ENCODE results near the gene SNX3. TPM values are rescaled to one million over a fixed set of nuclear protein-coding genes. Genes with fewer than 3 reads are reported as not detected.

SNX3 gene
- total RNA-seq, 1 experiment from 2014 or later, result 104 TPM

DNA sequence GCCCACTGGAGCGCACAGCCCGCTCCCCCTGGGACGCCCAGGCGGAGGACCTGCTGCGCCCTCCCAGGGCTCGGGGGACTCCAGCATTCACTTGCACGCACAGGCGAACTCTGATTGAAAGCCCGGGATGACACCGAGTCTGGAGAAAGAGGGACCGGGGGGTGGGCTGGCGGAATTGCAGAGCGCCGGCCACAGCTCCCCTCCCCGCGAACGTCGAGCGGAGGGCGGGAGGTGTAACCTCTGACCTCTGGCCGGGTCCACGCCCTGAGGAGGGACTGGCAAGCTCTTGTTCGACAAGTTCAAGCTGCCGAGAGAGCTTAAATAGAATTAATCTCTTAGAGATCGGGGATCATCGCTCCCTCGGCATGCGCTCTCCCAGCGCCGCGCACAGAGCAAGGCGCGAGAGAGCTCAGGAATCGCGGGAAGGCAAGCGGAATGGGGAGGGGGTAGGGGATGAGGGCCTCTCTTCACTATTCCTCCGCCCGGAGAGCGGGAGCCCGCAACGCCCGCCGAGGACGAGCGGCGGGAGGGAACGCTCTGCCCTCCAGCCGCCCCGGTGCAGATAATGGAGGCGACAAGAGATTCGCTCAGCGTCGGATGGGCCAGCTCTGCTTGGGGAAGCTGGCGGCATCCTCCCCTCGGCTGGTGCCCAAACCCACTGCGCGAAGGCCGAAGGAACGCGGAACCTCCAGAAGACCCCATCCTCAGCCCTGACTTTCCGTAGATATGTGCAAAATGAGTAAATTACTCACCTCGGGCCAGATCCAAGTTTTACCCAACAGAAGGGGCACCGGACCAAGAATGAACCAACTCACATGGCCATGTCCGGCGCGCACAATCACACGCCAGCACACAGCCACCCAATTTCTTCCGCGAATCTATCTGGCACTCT, 95.8 kb downstream of the SNX3 start:
- no TSS peak for BruUV-seq (replicated peaks)
- H3K4me3 ChIP-seq (ENCODE audit: low read depth, low read length, poor library complexity, severe bottlenecking), result peak overlapping the region; percentile 36
- no peak overlapping the region for H3K27ac ChIP-seq (ENCODE audit: low read depth, low read length, poor library complexity, severe bottlenecking)
- intact Hi-C loops (cut with micrococcal nuclease; ENCODE audit: unreplicated experiment), result no loop called here
- POLR2A ChIA-PET (ENCODE audit: low non-redundant PET), result no interaction called here
- no peak for DNase-seq (ENCODE audit: low spot score)
- TF ChIP-seq, protein P1, sequence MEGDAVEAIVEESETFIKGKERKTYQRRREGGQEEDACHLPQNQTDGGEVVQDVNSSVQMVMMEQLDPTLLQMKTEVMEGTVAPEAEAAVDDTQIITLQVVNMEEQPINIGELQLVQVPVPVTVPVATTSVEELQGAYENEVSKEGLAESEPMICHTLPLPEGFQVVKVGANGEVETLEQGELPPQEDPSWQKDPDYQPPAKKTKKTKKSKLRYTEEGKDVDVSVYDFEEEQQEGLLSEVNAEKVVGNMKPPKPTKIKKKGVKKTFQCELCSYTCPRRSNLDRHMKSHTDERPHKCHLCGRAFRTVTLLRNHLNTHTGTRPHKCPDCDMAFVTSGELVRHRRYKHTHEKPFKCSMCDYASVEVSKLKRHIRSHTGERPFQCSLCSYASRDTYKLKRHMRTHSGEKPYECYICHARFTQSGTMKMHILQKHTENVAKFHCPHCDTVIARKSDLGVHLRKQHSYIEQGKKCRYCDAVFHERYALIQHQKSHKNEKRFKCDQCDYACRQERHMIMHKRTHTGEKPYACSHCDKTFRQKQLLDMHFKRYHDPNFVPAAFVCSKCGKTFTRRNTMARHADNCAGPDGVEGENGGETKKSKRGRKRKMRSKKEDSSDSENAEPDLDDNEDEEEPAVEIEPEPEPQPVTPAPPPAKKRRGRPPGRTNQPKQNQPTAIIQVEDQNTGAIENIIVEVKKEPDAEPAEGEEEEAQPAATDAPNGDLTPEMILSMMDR (conservative IDR thresholded peaks at IDR 0.05; ENCODE audit: low read depth, low read length), result no peak
- peak; percentile 94 for TF ChIP-seq EZH2 (IDR thresholded peaks at IDR 0.05; ENCODE audit: borderline replicate concordance, low read depth, low read length, poor library complexity, severe bottlenecking)
- CTCF ChIA-PET, result interaction anchor here (0.6 kb wide), 1 partner anchor 346 kb away, joined by 3 read pairs; no protein-coding TSS in a partner anchor
- peaks cover 100% of the 10 kb centered on the region for H3K27me3 ChIP-seq (replicated peaks; ENCODE audit: insufficient read depth, low read depth, low read length, poor library complexity)
- no peaks in the 10 kb centered on the region for H3K36me3 ChIP-seq (ENCODE audit: insufficient read depth, low read length, poor library complexity, severe bottlenecking)
- peaks cover 26% of the 10 kb centered on the region for H3K4me1 ChIP-seq (ENCODE audit: insufficient read depth, low read length, poor library complexity, severe bottlenecking)
- no peaks in the 10 kb centered on the region for H3K9me3 ChIP-seq (ENCODE audit: low read depth, low read length, poor library complexity, severe bottlenecking)

DNA sequence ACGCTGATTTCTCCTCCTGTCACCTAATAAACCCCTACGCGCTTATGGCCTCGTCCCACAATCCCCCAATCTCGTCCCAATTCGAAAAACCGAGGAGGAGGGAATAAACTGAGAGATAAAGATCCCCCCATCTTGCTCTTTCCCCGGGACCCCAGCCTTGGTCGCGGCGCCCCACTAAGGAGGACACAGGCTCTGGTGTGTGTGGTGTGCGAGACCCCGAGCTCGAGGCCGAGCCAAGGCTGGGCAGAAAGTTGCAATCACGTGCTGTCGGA, 96.4 kb downstream of the SNX3 start:
- DNase-seq (ENCODE audit: low spot score), result no peak
- TF ChIP-seq EZH2 (IDR thresholded peaks at IDR 0.05; ENCODE audit: borderline replicate concordance, low read depth, low read length, poor library complexity, severe bottlenecking), result no peak
- TF ChIP-seq, protein P1 (conservative IDR thresholded peaks at IDR 0.05; ENCODE audit: low read depth, low read length), result no peak
- Histone ChIP-seq H3K4me3 (ENCODE audit: low read depth, low read length, poor library complexity, severe bottlenecking) (peak overlapping the region; percentile 36), H3K27me3 (replicated peaks; ENCODE audit: insufficient read depth, low read depth, low read length, poor library complexity) (peaks cover 100% of the 10 kb centered on the region), H3K9me3 (ENCODE audit: low read depth, low read length, poor library complexity, severe bottlenecking) (no peaks in the 10 kb centered on the region), H3K36me3 (ENCODE audit: insufficient read depth, low read length, poor library complexity, severe bottlenecking) (no peaks in the 10 kb centered on the region), H3K27ac (ENCODE audit: low read depth, low read length, poor library complexity, severe bottlenecking) (no peak overlapping the region), H3K4me1 (ENCODE audit: insufficient read depth, low read length, poor library complexity, severe bottlenecking) (peaks cover 26% of the 10 kb centered on the region)
- no TSS peak for BruUV-seq (replicated peaks)
- ChIA-PET POLR2A (ENCODE audit: low non-redundant PET) (no interaction called here), CTCF (no interaction called here)
- intact Hi-C loops (cut with micrococcal nuclease; ENCODE audit: unreplicated experiment), result no loop called here

DNA sequence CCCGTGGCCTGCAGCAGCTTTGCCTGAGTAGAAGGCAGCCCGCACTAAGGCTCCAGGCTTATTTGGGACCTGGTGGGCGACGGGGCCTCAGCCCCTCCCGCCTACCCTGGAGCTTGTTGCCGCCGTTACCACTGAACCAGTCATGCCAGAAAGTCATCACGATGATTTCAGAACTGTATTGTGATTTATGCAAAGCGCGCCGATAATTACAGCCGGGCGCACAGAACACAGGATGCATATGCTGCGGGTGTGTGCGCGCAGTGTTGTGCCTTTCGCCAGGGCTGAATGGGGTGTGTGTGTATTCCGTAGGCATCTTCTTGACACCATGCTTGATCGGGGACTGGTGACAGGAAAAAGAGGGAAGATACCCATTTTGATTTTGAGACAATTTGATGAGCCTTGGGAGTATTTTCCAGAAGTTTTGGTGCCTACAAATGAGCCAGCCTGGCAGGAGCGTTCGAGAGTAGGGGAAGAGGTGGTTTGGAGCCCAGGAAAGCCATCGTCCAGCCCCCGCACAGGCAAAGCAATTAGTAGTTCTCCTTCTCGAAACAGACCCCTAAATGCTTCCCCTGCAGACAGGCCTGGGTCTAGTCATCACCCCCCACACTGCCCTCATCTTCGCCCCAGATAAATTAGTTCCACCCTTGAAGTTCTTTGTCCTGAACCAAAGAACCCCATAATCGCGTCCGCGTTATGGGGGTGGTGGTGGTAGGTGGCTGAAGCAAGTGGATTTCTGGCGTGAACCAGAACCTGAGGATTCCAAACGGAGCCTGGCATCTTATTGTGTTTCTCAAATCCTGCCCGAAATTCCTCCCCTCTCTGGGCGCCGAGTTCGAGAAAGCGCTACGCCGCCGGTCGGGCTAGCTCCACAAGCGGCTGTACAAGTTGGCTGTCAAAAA, 96.9 kb downstream of the SNX3 start:
- H3K9me3 ChIP-seq (ENCODE audit: low read depth, low read length, poor library complexity, severe bottlenecking), result no peaks in the 10 kb centered on the region
- peaks cover 100% of the 10 kb centered on the region for H3K27me3 ChIP-seq (replicated peaks; ENCODE audit: insufficient read depth, low read depth, low read length, poor library complexity)
- no peak overlapping the region for H3K4me3 ChIP-seq (ENCODE audit: low read depth, low read length, poor library complexity, severe bottlenecking)
- H3K27ac ChIP-seq (ENCODE audit: low read depth, low read length, poor library complexity, severe bottlenecking), result no peak overlapping the region
- CTCF ChIA-PET, result no interaction called here
- no TSS peak for BruUV-seq (replicated peaks)
- no peaks in the 10 kb centered on the region for H3K36me3 ChIP-seq (ENCODE audit: insufficient read depth, low read length, poor library complexity, severe bottlenecking)
- no peak for DNase-seq (ENCODE audit: low spot score)
- intact Hi-C loops (cut with micrococcal nuclease; ENCODE audit: unreplicated experiment), result no loop called here
- peaks cover 26% of the 10 kb centered on the region for H3K4me1 ChIP-seq (ENCODE audit: insufficient read depth, low read length, poor library complexity, severe bottlenecking)
- POLR2A ChIA-PET (ENCODE audit: low non-redundant PET), result no interaction called here
- TF ChIP-seq EZH2 (IDR thresholded peaks at IDR 0.05; ENCODE audit: borderline replicate concordance, low read depth, low read length, poor library complexity, severe bottlenecking), result peak; percentile 80
- TF ChIP-seq, protein P1 (conservative IDR thresholded peaks at IDR 0.05; ENCODE audit: low read depth, low read length), result no peak

Data from A673 (cell line).